ENCODE results near the gene RAB8A. TPM values are rescaled to one million over a fixed set of nuclear protein-coding genes. Genes with fewer than 3 reads are reported as not detected.
"Not testable (repeated sequence)": the region's sequence is repeated elsewhere in the genome, so short reads cannot be mapped to it uniquely, and the experiment has no call there.

Gene RAB8A
- total RNA-seq, 2 donors from 2014 or later, result 53.5 to 58.3 TPM

- DNase-seq (ENCODE audit: low spot score); intact Hi-C loops (cut with DNase I): not testable (repeated sequence)
These were observed 12.2 kb upstream of the RAB8A start for GRCh38 chr19:16099314-16099965.

- intact Hi-C loops (cut with DNase I), result no loop called here
- DNase-seq (ENCODE audit: low spot score), result no peak
These were observed 11.2 kb upstream of the RAB8A start for GRCh38 chr19:16100524-16100923.

- DNase-seq (ENCODE audit: low spot score), result no peak
- intact Hi-C loops (cut with DNase I), result no loop called here
These were observed 7.0 kb upstream of the RAB8A start for GRCh38 chr19:16104722-16105121.

GRCh38 chr19:16106121-16106520 lies 5.6 kb upstream of the RAB8A start:
- no peak for DNase-seq (ENCODE audit: low spot score)
- intact Hi-C loops (cut with DNase I), result no loop called here

GRCh38 chr19:16111909-16112752 lies 442 bp downstream of the RAB8A start:
- no peak for DNase-seq (ENCODE audit: low spot score)
- intact Hi-C loops (cut with DNase I), result loop anchor here (2.0 to 10.0 kb wide), 3 partner anchors 73 to 271 kb away; partner anchors contain the start of gene FAM32A (in 1 of the 2)

- DNase-seq (ENCODE audit: low spot score), result no peak
- intact Hi-C loops (cut with DNase I), result loop anchor here (2.0 to 10.0 kb wide), 3 partner anchors 72 to 270 kb away; partner anchors contain the start of gene FAM32A (in 1 of the 2)
These were observed 1.1 kb downstream of the RAB8A start for GRCh38 chr19:16112778-16113177.

GRCh38 chr19:16113727-16114126 lies 2.0 kb downstream of the RAB8A start:
- DNase-seq (ENCODE audit: low spot score), result no peak
- intact Hi-C loops (cut with DNase I), result loop anchor here (2.0 to 10.0 kb wide), 3 partner anchors 71 to 269 kb away; partner anchors contain the start of gene FAM32A (in 1 of the 2)

- intact Hi-C loops (cut with DNase I), result loop anchor here in 1 of 2 donors (10.0 kb wide), 1 partner anchor 69 kb away; the partner anchor contains the start of gene FAM32A
- DNase-seq (ENCODE audit: low spot score), result no peak
These were observed 3.8 kb downstream of the RAB8A start for GRCh38 chr19:16115301-16116039.

GRCh38 chr19:16116067-16116466 lies 4.4 kb downstream of the RAB8A start:
- intact Hi-C loops (cut with DNase I), result loop anchor here in 1 of 2 donors (10.0 kb wide), 1 partner anchor 69 kb away; the partner anchor contains the start of gene FAM32A
- DNase-seq (ENCODE audit: low spot score), result no peak

- intact Hi-C loops (cut with DNase I), result loop anchor here in 1 of 2 donors (10.0 kb wide), 1 partner anchor 67 kb away; the partner anchor contains the start of gene FAM32A
- no peak for DNase-seq (ENCODE audit: low spot score)
These were observed 5.9 kb downstream of the RAB8A start for GRCh38 chr19:16117594-16118033.

- intact Hi-C loops (cut with DNase I), result loop anchor here in 1 of 2 donors (10.0 kb wide), 1 partner anchor 66 kb away; the partner anchor contains the start of gene FAM32A
- peak; percentile 88 for DNase-seq (ENCODE audit: low spot score)
These were observed 6.9 kb downstream of the RAB8A start for GRCh38 chr19:16118489-16119033.

GRCh38 chr19:16119075-16119857 lies 7.6 kb downstream of the RAB8A start:
- DNase-seq (ENCODE audit: low spot score), result not testable (repeated sequence)
- intact Hi-C loops (cut with DNase I), result loop anchor here in 1 of 2 donors (10.0 kb wide), 1 partner anchor 66 kb away; the partner anchor contains the start of gene FAM32A

- intact Hi-C loops (cut with DNase I), result loop anchor here in 1 of 2 donors (10.0 kb wide), 1 partner anchor 1566 kb away; no protein-coding TSS in a partner anchor
These were observed 9.5 kb downstream of the RAB8A start for GRCh38 chr19:16121141-16121540.

GRCh38 chr19:16121967-16122366 lies 10.3 kb downstream of the RAB8A start:
- DNase-seq (ENCODE audit: low spot score), result no peak
- intact Hi-C loops (cut with DNase I), result loop anchor here in 1 of 2 donors (10.0 kb wide), 1 partner anchor 1567 kb away; no protein-coding TSS in a partner anchor

More at GRCh38 chr19:16121141-16121540, 9.5 kb downstream of the RAB8A start:
- DNase-seq (ENCODE audit: low spot score), result no peak

GRCh38 chr19:16124953-16125352 lies 13.3 kb downstream of the RAB8A start:
- intact Hi-C loops (cut with DNase I), result loop anchor here in 1 of 2 donors (10.0 kb wide), 1 partner anchor 1570 kb away; no protein-coding TSS in a partner anchor
- no peak for DNase-seq (ENCODE audit: low spot score)

GRCh38 chr19:16125737-16126495 lies 14.2 kb downstream of the RAB8A start:
- intact Hi-C loops (cut with DNase I), result loop anchor here in 1 of 2 donors (10.0 kb wide), 1 partner anchor 1571 kb away; no protein-coding TSS in a partner anchor
- no peak for DNase-seq (ENCODE audit: low spot score)

GRCh38 chr19:16127080-16127479 lies 15.4 kb downstream of the RAB8A start:
- intact Hi-C loops (cut with DNase I), result loop anchor here in 1 of 2 donors (10.0 kb wide), 1 partner anchor 1572 kb away; no protein-coding TSS in a partner anchor
- no peak for DNase-seq (ENCODE audit: low spot score)

All from posterior vena cava (tissue), 2 donors.